Common myeloid progenitor, CD34-positive (primary cell): ENCODE data around the gene ELOA.
"Not testable (repeated sequence)": the region's sequence is repeated elsewhere in the genome, so short reads cannot be mapped to it uniquely, and the experiment has no call there.

Experiments
- CTCF ChIA-PET: fragments of 350-600 bp; sonication (Branson Sonifier 250); formaldehyde crosslinking; loops from one replicate; lab custom pipeline; 2021; ENCODE audit warnings: antibody characterized with exemption; lab: Charles Lee
- POLR2A ChIA-PET: fragments of 350-600 bp; sonication (Branson Sonifier 250); formaldehyde crosslinking; loops from one replicate; lab custom pipeline; 2021; ENCODE audit warnings: antibody characterized with exemption; lab: Charles Lee
- DNase-seq, 3 donors: peaks; one replicate each; pipeline versions ENCODE4 v3.0.0 to v3.0.0-alpha.2; 2013
- H3K27ac ChIP-seq, 2 experiments: 1 replicate in 1 of 2; 2 replicates in 1 of 2; pipeline ENCODE4 v1.7.0; 2013; ENCODE audit warnings: inconsistent platforms in 2 of 2, low read length in 2 of 2, mild to moderate bottlenecking in 2 of 2, low read depth in 1 of 2, moderate library complexity in 1 of 2; ENCODE audit not compliant: severe bottlenecking in 2 of 2, insufficient read depth in 1 of 2, poor library complexity in 1 of 2
- H3K27me3 ChIP-seq, 5 experiments: replicated peaks in 2 of 5; 1 replicate in 3 of 5; 2 replicates in 2 of 5; pipeline versions ENCODE4 v1.6.1 to v1.7.0; 2013; ENCODE audit warnings: low read length in 4 of 5, mild to moderate bottlenecking in 2 of 5, moderate library complexity in 2 of 5, inconsistent platforms in 1 of 5; ENCODE audit not compliant: insufficient read depth in 5 of 5, control insufficient read depth in 4 of 5
- H3K36me3 ChIP-seq, 4 experiments: 1 replicate in 2 of 4; 2 replicates in 2 of 4; pipeline versions ENCODE4 v1.6.1 to v1.7.0; 2013; ENCODE audit warnings: low read length in 3 of 4, control low read depth in 1 of 4, mild to moderate bottlenecking in 1 of 4; ENCODE audit not compliant: control insufficient read depth in 4 of 4, insufficient read depth in 4 of 4
- H3K4me1 ChIP-seq, 4 experiments: 1 replicate in 3 of 4; 2 replicates in 1 of 4; pipeline versions ENCODE4 v1.6.1 to v1.7.1; 2013; ENCODE audit warnings: low read length in 3 of 4, mild to moderate bottlenecking in 3 of 4, control low read depth in 1 of 4, inconsistent platforms in 1 of 4, moderate library complexity in 1 of 4; ENCODE audit not compliant: control insufficient read depth in 4 of 4, insufficient read depth in 4 of 4; ENCODE audit errors: control extremely low read depth in 1 of 4
- H3K4me3 ChIP-seq, 7 experiments: 1 replicate in 4 of 7; 2 replicates in 3 of 7; pipeline versions ENCODE4 v1.5.1 to v1.7.0; 2013; ENCODE audit warnings: mild to moderate bottlenecking in 7 of 7, low read length in 6 of 7, moderate library complexity in 6 of 7, inconsistent platforms in 2 of 7, low read depth in 2 of 7, control low read depth in 1 of 7; ENCODE audit not compliant: insufficient read depth in 4 of 7, control insufficient read depth in 1 of 7; ENCODE audit errors: extremely low read depth in 1 of 7
- H3K9me3 ChIP-seq, 5 experiments: 1 replicate in 4 of 5; 2 replicates in 1 of 5; pipeline versions ENCODE4 v1.6.1 to v1.7.1; 2013; ENCODE audit warnings: low read length in 4 of 5, mild to moderate bottlenecking in 2 of 5, inconsistent platforms in 1 of 5, low read depth in 1 of 5, moderate library complexity in 1 of 5; ENCODE audit not compliant: control insufficient read depth in 4 of 5, insufficient read depth in 2 of 5; ENCODE audit errors: control extremely low read depth in 1 of 5
- WGBS: methylation state at CpG from one replicate; pipeline ENCODE4 v1.1.5; 2013; ENCODE audit not compliant: insufficient coverage; 5-methylcytosine and 5-hydroxymethylcytosine counted together

Gene ELOA

DNA sequence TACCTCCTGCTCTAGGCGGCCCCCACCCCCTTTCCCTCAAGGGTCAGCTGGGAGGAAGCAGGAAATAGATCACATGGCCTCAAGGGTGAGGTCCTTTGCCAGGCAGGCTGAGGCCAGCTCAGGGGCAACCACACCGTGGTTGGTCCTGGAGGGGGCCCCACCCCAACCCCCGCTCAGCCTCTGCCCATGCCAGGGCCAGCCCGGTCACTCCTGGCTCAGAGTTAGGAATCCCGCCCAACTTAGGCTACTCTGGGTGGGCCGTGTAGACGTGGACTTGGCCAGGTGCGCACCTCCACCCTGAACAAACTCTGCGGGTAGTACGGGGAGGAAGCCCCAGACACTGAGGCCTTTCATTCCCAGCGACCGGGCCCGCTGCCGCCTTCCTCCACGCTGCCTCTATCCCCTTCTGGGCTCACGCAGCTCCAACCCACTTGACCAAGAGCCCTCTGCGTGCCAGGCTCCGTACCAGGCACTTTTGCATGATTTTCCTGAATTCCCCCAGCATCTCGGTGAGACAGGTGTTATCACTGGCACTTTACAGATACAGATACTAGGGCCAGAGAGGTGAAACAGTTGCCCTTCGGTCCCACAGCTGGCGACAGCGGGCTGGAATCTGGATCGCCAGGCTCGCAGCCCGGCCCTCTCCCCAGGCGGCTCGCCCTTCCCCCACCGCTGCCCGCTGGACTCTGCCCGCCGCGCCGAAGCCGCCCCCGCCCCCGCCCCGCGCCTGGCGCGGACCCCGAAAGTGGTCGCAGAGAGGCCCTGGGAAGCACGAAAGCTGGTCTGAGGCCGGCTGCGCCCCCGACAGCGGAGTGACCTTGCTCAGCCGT is 56.5 kb downstream of the ELOA start:
- CTCF ChIA-PET = interaction anchor here (1.0 to 4.6 kb wide), 7 partner anchors 10 to 117 kb away, joined by 3 to 28 read pairs (median 4); partner anchors contain the start of gene PITHD1
- DNase-seq = peak in 1 of 3 donors; percentile 48
- H3K36me3 ChIP-seq = peaks cover 0 to 40% (median 25%) of the 10 kb centered on the region in 4 experiments
- peak overlapping the region in 1 of 2 experiments; percentile 86 for H3K27ac ChIP-seq
- no peaks in the 10 kb centered on the region for H3K27me3 ChIP-seq
- H3K9me3 ChIP-seq = no peaks in the 10 kb centered on the region
- peaks cover 0 to 24% (median 21%) of the 10 kb centered on the region in 4 experiments for H3K4me1 ChIP-seq
- POLR2A ChIA-PET = interaction anchor here (0.6 to 0.9 kb wide), 2 partner anchors 23 to 28 kb away, joined by 3 to 6 read pairs; no protein-coding TSS in a partner anchor
- under 1% methylated on average over 25 of the region's 48 CpGs for WGBS
- peak overlapping the region; percentile 57 to 89 (median 81) for H3K4me3 ChIP-seq

GRCh38 chr1:23800400-23801337 is 57.4 kb downstream of the ELOA start, which contains the start of gene GALE:
Gene GALE (minus strand): TSS chr1:23800754. CDS start chr1:23799007, 1,747 bp downstream.
- POLR2A ChIA-PET = interaction anchor here (0.9 to 1.6 kb wide), 2 partner anchors 23 to 28 kb away, joined by 6 read pairs; partner anchors contain the start of gene PITHD1
- H3K27me3 ChIP-seq = no peaks in the 10 kb centered on the region
- H3K4me3 ChIP-seq = peak within 1 kb of the TSS; percentile 57 to 89 (median 81)
- 0% methylated on average over 55 of the region's 82 CpGs for WGBS
- peak; percentile 95 to 97 (median 97) for DNase-seq
- H3K9me3 ChIP-seq = no peaks in the 10 kb centered on the region
- H3K27ac ChIP-seq = peak within 1 kb of the TSS; percentile 64 to 86
- H3K4me1 ChIP-seq = peaks cover 0 to 26% (median 21%) of the 10 kb centered on the region in 4 experiments
- CTCF ChIA-PET = interaction anchor here (1.0 to 4.6 kb wide), 6 partner anchors 10 to 116 kb away, joined by 3 to 28 read pairs (median 12); partner anchors contain the start of gene PITHD1
- peaks cover 0 to 33% (median 23%) of the 10 kb centered on the region in 4 experiments for H3K36me3 ChIP-seq

DNA sequence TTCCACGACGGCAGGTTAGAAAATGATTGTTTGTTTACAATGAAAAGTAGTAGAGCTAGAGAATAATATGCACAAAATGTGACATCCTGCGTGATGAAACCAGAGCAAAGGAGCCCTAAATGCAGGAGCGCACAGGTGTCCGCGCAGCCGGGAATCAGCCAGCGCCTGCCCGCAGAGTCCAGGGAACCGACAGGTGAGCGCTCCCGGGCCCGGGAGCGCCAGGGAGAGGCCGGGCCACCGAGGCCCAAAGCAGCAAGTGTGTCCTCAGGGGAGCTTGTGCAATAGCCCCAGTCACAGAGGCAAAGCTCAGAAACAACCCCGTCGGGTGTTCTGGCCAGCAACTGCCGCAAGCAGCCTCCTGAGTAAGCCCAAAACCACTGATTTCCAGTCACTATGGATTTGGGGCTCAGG is 58.1 kb downstream of the ELOA start:
- Histone ChIP-seq H3K4me3 (peak overlapping the region; percentile 40 to 89 (median 78)), H3K27me3 (no peaks in the 10 kb centered on the region), H3K4me1 (peaks cover 0 to 28% (median 21%) of the 10 kb centered on the region in 4 experiments), H3K36me3 (peaks cover 0 to 28% (median 20%) of the 10 kb centered on the region in 4 experiments), H3K27ac (peak overlapping the region; percentile 64 to 86), H3K9me3 (no peaks in the 10 kb centered on the region)
- WGBS = 69% methylated on average over 15 of the region's 19 CpGs
- no peak for DNase-seq
- ChIA-PET CTCF (interaction anchor here (0.8 to 4.6 kb wide), 6 partner anchors 10 to 115 kb away, joined by 3 to 28 read pairs (median 11); partner anchors contain the start of genes FUCA1 and PITHD1), POLR2A (interaction anchor here (1.0 to 1.6 kb wide), 2 partner anchors 9 to 23 kb away, joined by 4 to 6 read pairs; partner anchors contain the start of gene PITHD1)

GRCh38 chr1:23801876-23802275 is 58.6 kb downstream of the ELOA start:
- POLR2A ChIA-PET = interaction anchor here (1.0 to 1.6 kb wide), 2 partner anchors 9 to 24 kb away, joined by 4 to 6 read pairs; partner anchors contain the start of gene PITHD1
- Histone ChIP-seq H3K27me3 (no peaks in the 10 kb centered on the region), H3K36me3 (peaks cover 2 to 27% (median 17%) of the 10 kb centered on the region in 4 experiments), H3K9me3 (no peaks in the 10 kb centered on the region), H3K4me1 (peaks cover 0 to 33% (median 24%) of the 10 kb centered on the region in 4 experiments), H3K4me3 (no peak overlapping the region), H3K27ac (no peak overlapping the region)
- DNase-seq = no peak
- CTCF ChIA-PET = interaction anchor here (0.8 to 4.6 kb wide), 12 partner anchors 9 to 171 kb away, joined by 3 to 28 read pairs (median 4); partner anchors contain the start of genes FUCA1 and PITHD1
- 82% methylated on average over 7 of the region's 10 CpGs for WGBS

GRCh38 chr1:23802809-23803342 is 59.6 kb downstream of the ELOA start:
- H3K36me3 ChIP-seq = peaks cover 2 to 19% (median 10%) of the 10 kb centered on the region in 4 experiments
- H3K27ac ChIP-seq, H3K27me3 ChIP-seq, H3K4me3 ChIP-seq, POLR2A ChIA-PET, DNase-seq, H3K9me3 ChIP-seq: not testable (repeated sequence)
- CTCF ChIA-PET = interaction anchor here (1.0 to 3.2 kb wide), 8 partner anchors 8 to 170 kb away, joined by 3 to 24 read pairs (median 6); no protein-coding TSS in a partner anchor
- WGBS = 100% methylated on average over 3 of the region's 7 CpGs
- peaks cover 3 to 43% (median 34%) of the 10 kb centered on the region in 4 experiments for H3K4me1 ChIP-seq

- ChIA-PET POLR2A (interaction anchor here (0.6 kb wide), 1 partner anchor 154 kb away, joined by 3 read pairs; no protein-coding TSS in a partner anchor), CTCF (interaction anchor here (0.9 to 3.2 kb wide), 4 partner anchors 18 to 113 kb away, joined by 3 to 18 read pairs (median 6); no protein-coding TSS in a partner anchor)
- H3K36me3 ChIP-seq = peaks cover 2 to 14% (median 8%) of the 10 kb centered on the region in 4 experiments
- no peak overlapping the region for H3K4me3 ChIP-seq
- no peak overlapping the region for H3K27ac ChIP-seq
- H3K4me1 ChIP-seq = peaks cover 3 to 49% (median 40%) of the 10 kb centered on the region in 4 experiments
- H3K27me3 ChIP-seq = no peaks in the 10 kb centered on the region
- no peaks in the 10 kb centered on the region for H3K9me3 ChIP-seq
- 100% methylated on average over 5 of the region's 5 CpGs for WGBS
- no peak for DNase-seq
Observed at GRCh38 chr1:23803674-23804073, 60.4 kb downstream of the ELOA start.
